Measurements from ENCODE around the gene SH2D3C. TPM values are rescaled to one million over a fixed set of nuclear protein-coding genes. Genes with fewer than 3 reads are reported as not detected.

Gene SH2D3C
- total RNA-seq, 2 experiments from 2014 or later, result 17.4 to 18.3 TPM

GRCh38 chr9:127722055-127722745, 56.3 kb downstream of the SH2D3C start:
- CTCF ChIA-PET, result interaction anchor here (0.9 kb wide), 1 partner anchor 13 kb away, joined by 3 read pairs; the partner anchor contains the start of gene TOR2A
- POLR2A ChIA-PET, result no interaction called here

GRCh38 chr9:127721391-127721821, 57.1 kb downstream of the SH2D3C start:
- ChIA-PET POLR2A (interaction anchor here (0.6 kb wide), 1 partner anchor 169 kb away, joined by 4 read pairs; no protein-coding TSS in a partner anchor), CTCF (interaction anchor here (0.6 kb wide), 1 partner anchor 325 kb away, joined by 3 read pairs; no protein-coding TSS in a partner anchor)

DNA sequence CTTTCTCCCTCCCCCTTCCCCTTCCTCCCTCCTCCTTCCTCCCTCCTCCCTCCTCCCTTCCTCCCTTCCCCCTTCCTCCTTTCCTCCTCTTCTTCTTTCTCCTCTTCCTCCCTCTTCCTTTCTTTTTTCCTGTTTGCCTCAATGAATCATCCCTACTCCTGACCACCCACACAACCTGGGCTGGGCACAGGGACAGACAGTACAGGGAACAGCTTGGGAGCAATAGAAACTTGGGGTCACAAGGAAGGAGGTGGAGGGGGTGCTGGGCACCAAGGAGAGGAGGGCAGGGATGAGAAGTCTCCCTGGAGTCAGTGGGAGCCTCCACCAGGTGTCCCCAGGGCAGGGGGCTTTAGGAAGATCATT, 57.6 kb downstream of the SH2D3C start:
- ChIA-PET CTCF (no interaction called here), POLR2A (interaction anchor here (1.5 kb wide), 1 partner anchor 14 kb away, joined by 6 read pairs; the partner anchor contains the start of gene TOR2A)

GRCh38 chr9:127720031-127720864, 58.2 kb downstream of the SH2D3C start:
- CTCF ChIA-PET, result interaction anchor here (0.9 to 1.7 kb wide), 3 partner anchors 12 to 65 kb away, joined by 3 to 6 read pairs (median 5); partner anchors contain the start of genes CDK9 and TOR2A
- POLR2A ChIA-PET, result interaction anchor here (0.6 to 1.5 kb wide), 2 partner anchors 15 to 279 kb away, joined by 4 to 6 read pairs; partner anchors contain the start of gene TOR2A

DNA sequence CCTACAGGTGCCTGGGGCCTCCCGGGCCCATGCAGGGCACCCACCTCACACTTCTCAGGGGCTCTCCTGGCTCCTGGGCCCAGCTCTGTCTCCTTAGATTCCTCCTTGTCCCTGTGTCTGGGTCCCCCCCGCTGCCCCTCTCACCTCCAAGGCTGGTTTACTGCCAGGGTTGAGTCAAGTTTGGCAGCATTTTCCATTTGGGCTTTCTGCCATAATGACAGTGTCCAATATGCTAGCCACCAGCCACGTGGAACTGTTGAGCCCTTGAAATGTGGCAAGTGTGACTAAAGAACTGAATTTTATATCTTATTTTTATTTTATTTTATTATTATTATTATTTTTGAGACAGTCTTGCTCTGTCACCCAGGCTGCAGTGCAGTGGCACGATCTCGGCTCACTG, 60.7 kb downstream of the SH2D3C start:
- POLR2A ChIA-PET, result no interaction called here
- CTCF ChIA-PET, result interaction anchor here (1.1 kb wide), 1 partner anchor 17 kb away, joined by 4 read pairs; the partner anchor contains the start of gene TOR2A

DNA sequence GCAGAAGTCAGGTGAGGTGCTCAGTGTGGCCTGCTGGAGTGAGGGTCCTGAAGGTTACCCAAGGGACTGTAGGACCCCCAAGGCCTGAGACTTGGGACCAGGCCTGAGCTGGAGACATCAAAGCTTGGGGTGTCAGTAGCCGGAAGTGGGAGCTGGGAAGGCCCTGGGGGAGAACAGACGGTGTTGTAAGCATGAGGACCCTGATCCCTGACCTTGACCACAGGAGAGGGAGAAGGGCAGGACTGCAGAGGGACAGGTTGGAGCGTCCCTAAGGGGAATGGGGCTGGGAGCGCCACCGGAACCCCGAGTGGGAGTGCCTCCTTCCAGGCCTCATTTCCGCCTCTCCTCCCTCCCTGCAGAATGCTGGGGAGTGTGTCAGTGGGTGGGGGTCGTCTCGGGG, 62.1 kb downstream of the SH2D3C start:
- POLR2A ChIA-PET, result interaction anchor here (1.0 to 1.8 kb wide), 3 partner anchors 10 to 63 kb away, joined by 3 to 6 read pairs (median 4); partner anchors contain the start of genes CFAP157 and TOR2A
- CTCF ChIA-PET, result interaction anchor here (1.1 to 3.7 kb wide), 6 partner anchors 18 to 213 kb away, joined by 4 to 26 read pairs (median 4); partner anchors contain the start of genes CDK9 and TOR2A

DNA sequence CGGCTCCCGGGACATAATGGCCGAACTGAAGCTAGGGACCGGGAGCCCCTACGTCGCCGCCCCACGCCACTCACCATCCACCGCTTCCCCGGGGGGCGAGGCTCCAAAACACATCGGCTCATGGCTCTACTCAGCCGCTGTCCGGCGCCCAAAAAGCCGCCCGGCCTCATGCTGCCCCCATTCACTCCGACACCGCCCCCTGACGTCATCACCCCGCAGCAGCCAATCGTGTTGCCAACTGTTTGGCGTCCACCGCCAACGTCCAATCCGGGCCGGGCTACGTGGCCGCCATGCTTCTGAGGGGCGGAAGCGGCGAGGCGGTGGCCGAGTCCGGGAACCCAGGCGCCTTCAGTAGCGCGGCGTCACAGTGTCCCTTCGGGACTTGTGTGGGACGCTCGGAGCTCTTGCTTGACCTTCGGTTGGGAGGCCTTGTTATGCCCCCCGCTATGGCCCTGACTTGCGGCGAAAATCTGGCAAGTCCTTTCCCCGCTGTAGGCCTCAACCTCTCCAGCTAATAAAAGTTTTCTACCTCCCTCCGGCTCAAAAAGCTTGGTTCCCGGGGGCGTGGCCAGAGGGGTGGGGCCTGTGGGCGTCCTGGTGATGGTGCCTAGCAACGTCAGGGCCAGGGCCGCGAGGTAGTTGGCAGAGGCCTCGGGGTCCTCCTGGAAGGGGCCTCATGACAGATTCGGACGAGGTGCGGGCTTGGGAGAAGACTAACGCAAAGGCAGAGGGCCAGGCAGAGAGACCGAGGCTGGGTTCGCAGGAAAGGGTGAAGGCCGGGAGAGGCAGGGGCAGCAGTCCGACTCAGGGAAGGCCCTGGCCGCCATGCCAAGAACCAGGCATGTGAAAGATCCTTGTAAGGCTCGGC, 62.8 kb downstream of the SH2D3C start, which contains the start of the genes PTRH1 and TTC16:
TSS of gene PTRH1 (minus strand) at position 194 of the 868 bp plus-strand sequence. CDS start at position 170, 24 bp downstream.
TSS of gene TTC16 (plus strand) at position 610 of the 868 bp plus-strand sequence. CDS start at position 677, 67 bp downstream.
- CTCF ChIA-PET, result interaction anchor here (0.6 to 3.7 kb wide), 6 partner anchors 19 to 165 kb away, joined by 3 to 26 read pairs (median 4); partner anchors contain the start of genes CDK9 and TOR2A
- POLR2A ChIA-PET, result interaction anchor here (0.6 to 1.8 kb wide), 6 partner anchors 9 to 70 kb away, joined by 3 to 6 read pairs (median 4); partner anchors contain the start of genes CDK9, CFAP157 and TOR2A

GRCh38 chr9:127714951-127715469, 63.5 kb downstream of the SH2D3C start:
- ChIA-PET POLR2A (interaction anchor here (0.6 to 1.8 kb wide), 6 partner anchors 9 to 147 kb away, joined by 3 to 6 read pairs (median 4); partner anchors contain the start of genes CDK9 and CFAP157), CTCF (interaction anchor here (0.6 to 3.7 kb wide), 3 partner anchors 20 to 166 kb away, joined by 3 to 26 read pairs (median 5); partner anchors contain the start of gene TOR2A)

GRCh38 chr9:127714020-127714750, 64.3 kb downstream of the SH2D3C start:
- ChIA-PET POLR2A (interaction anchor here (0.5 to 1.3 kb wide), 4 partner anchors 21 to 148 kb away, joined by 3 to 12 read pairs (median 3); no protein-coding TSS in a partner anchor), CTCF (interaction anchor here (1.0 to 3.7 kb wide), 2 partner anchors 21 to 24 kb away, joined by 3 to 26 read pairs; partner anchors contain the start of gene TOR2A)

- POLR2A ChIA-PET, result no interaction called here
Observed at GRCh38 chr9:127712867-127713266, 65.6 kb downstream of the SH2D3C start.

GRCh38 chr9:127712371-127712770, 66.1 kb downstream of the SH2D3C start:
- CTCF ChIA-PET, result no interaction called here
- POLR2A ChIA-PET, result no interaction called here

More at GRCh38 chr9:127712867-127713266, 65.6 kb downstream of the SH2D3C start:
- CTCF ChIA-PET, result interaction anchor here (1.0 to 3.7 kb wide), 2 partner anchors 22 to 23 kb away, joined by 3 to 26 read pairs; partner anchors contain the start of gene TOR2A

GRCh38 chr9:127711831-127712274, 66.6 kb downstream of the SH2D3C start:
- POLR2A ChIA-PET, result no interaction called here

GRCh38 chr9:127711226-127711701, 67.2 kb downstream of the SH2D3C start:
- ChIA-PET CTCF (interaction anchor here (0.9 to 2.0 kb wide), 2 partner anchors 73 to 158 kb away, joined by 3 to 6 read pairs; no protein-coding TSS in a partner anchor), POLR2A (no interaction called here)

More at GRCh38 chr9:127711831-127712274, 66.6 kb downstream of the SH2D3C start:
- CTCF ChIA-PET, result interaction anchor here (2.0 kb wide), 1 partner anchor 158 kb away, joined by 6 read pairs; no protein-coding TSS in a partner anchor

- ChIA-PET CTCF (interaction anchor here (0.7 to 2.0 kb wide), 4 partner anchors 74 to 162 kb away, joined by 3 to 6 read pairs (median 3); no protein-coding TSS in a partner anchor), POLR2A (no interaction called here)
Observed at GRCh38 chr9:127710204-127710783, 68.2 kb downstream of the SH2D3C start.

- ChIA-PET POLR2A (no interaction called here), CTCF (interaction anchor here (0.9 to 1.3 kb wide), 2 partner anchors 10 to 24 kb away, joined by 3 read pairs; no protein-coding TSS in a partner anchor)
Observed at GRCh38 chr9:127708952-127709587, 69.4 kb downstream of the SH2D3C start.

DNA sequence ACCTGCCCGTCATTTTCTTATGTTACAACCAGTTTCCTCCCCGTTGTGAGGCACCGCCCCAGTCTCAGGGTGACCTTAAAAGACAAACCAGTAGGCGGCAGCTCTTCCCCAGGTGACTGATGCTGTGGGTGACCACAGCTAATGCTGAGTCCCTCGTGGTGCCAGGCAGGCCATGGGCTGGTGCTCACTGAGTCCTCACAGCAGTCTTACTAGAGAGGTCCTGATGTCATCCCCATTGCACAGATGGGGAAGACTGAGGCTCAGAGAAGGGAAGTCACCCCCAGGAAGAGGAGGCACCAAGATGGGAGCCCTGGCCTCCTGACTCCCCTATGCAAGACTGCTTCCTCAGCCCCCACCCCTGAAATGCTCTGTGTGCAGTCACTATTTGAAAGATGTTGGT, 70.7 kb downstream of the SH2D3C start:
- ChIA-PET POLR2A (no interaction called here), CTCF (interaction anchor here (1.0 to 1.3 kb wide), 2 partner anchors 12 to 15 kb away, joined by 3 to 4 read pairs; no protein-coding TSS in a partner anchor)
